OCI-LY3 (cell line): ENCODE results near the gene SEMA3C.

Source experiments
- H2AFZ ChIP-seq: fragments of 200-600, 300-600 bp; shearing (Covaris generic); 2 replicates; pipeline ENCODE4 v1.6.0; 2014; ENCODE audit warnings: antibody characterized with exemption, low read depth, low read length
- H3K27ac ChIP-seq: fragments of 200-600, 300-600 bp; sonication (generic); 2 replicates; pipeline ENCODE4 v1.5.1; 2014; ENCODE audit warnings: mild to moderate bottlenecking, low read length, moderate library complexity, mixed read lengths
- H3K27me3 ChIP-seq: fragments of 200-600, 300-600 bp; sonication (generic); 2 replicates; pipeline ENCODE4 v1.6.1; 2014; ENCODE audit warnings: low read depth, low read length, mixed read lengths
- H3K36me3 ChIP-seq: fragments of 200-600, 300-600 bp; sonication (generic); replicated peaks from 2 replicates; pipeline ENCODE3; 2014; ENCODE audit warnings: low read depth, low read length, mixed read lengths
- H3K4me1 ChIP-seq: fragments of 300-600, 200-600 bp; sonication (generic); 2 replicates; pipeline ENCODE4 v1.6.1; 2014; ENCODE audit warnings: low read length, mixed read lengths
- H3K4me2 ChIP-seq: fragments of 200-600, 300-600 bp; sonication (generic); 2 replicates; pipeline ENCODE4 v1.6.1; 2014; ENCODE audit warnings: low read length, mixed read lengths
- H3K4me3 ChIP-seq: fragments of 300-600, 200-600 bp; sonication (generic); 2 replicates; pipeline ENCODE4 v1.5.1; 2014; ENCODE audit warnings: antibody characterized with exemption, mild to moderate bottlenecking, low read length, moderate library complexity
- H3K79me2 ChIP-seq: fragments of 300-600, 200-600 bp; shearing (Covaris generic); 2 replicates; pipeline ENCODE4 v1.6.1; 2014; ENCODE audit warnings: mild to moderate bottlenecking, low read length, mixed read lengths
- H3K9ac ChIP-seq: fragments of 300-600, 200-600 bp; shearing (Covaris generic); 2 replicates; pipeline ENCODE4 v1.6.0; 2014; ENCODE audit warnings: mild to moderate bottlenecking, low read length, moderate library complexity
- H3K9me3 ChIP-seq: fragments of 200-600, 300-600 bp; shearing (Covaris generic); 2 replicates; pipeline ENCODE4 v1.6.1; 2014; ENCODE audit warnings: low read length, mixed read lengths; ENCODE audit not compliant: insufficient read depth
- H4K20me1 ChIP-seq: fragments of 200-600, 300-600 bp; sonication (generic); 2 replicates; pipeline ENCODE4 v1.6.1; 2016; ENCODE audit warnings: low read length, mixed read lengths; ENCODE audit not compliant: insufficient read depth
- CTCF ChIP-seq: fragments of 200-600, 300-600 bp; sonication (generic); IDR thresholded peaks from 2 replicates; pipeline ENCODE4 v1.5.1; 2014; ENCODE audit warnings: antibody characterized with exemption, low read length, low read depth
- EZH2phosphoT487 ChIP-seq: fragments of 200-600 bp; shearing (Covaris generic); IDR thresholded peaks from 2 replicates; pipeline ENCODE4 v1.6.1; 2018; ENCODE audit warnings: antibody characterized with exemption, mixed run types, low read depth

SEMA3C gene

DNA sequence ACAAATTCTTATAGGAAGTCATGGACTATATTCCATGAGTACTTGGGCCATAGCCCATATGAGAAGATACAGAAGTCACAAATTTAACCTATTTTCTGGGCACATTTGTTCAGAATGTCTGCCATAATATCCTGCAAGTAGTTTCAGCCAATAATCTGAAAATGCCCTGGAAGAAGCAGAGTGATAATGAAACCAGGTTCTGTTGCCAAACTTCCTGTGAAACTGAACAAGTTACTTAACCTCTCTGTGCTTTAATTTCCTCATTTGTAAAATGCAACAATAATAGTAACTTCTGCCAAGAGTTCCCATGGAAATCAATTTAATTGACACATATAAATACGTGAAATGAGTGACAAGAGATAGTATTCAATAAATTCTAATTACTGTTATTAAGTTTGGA lies 88.8 kb downstream of the SEMA3C start:
- Histone ChIP-seq H3K27ac (no peak overlapping the region), H3K9me3 (no peaks in the 10 kb centered on the region), H3K4me3 (no peak overlapping the region), H3K27me3 (no peaks in the 10 kb centered on the region), H3K4me2 (no peak overlapping the region), H4K20me1 (no peaks in the 10 kb centered on the region), H3K79me2 (no peaks in the 10 kb centered on the region), H3K9ac (no peak overlapping the region), H2AFZ (no peak overlapping the region), H3K36me3 (no peaks in the 10 kb centered on the region), H3K4me1 (peaks cover 11% of the 10 kb centered on the region)
- TF ChIP-seq CTCF (no peak), EZH2phosphoT487 (no peak)

- Histone ChIP-seq H2AFZ (no peak overlapping the region), H3K4me2 (no peak overlapping the region), H3K9ac (no peak overlapping the region), H3K4me3 (no peak overlapping the region), H3K36me3 (no peaks in the 10 kb centered on the region), H3K27me3 (no peaks in the 10 kb centered on the region), H3K79me2 (no peaks in the 10 kb centered on the region), H3K4me1 (peaks cover 11% of the 10 kb centered on the region), H3K27ac (no peak overlapping the region), H4K20me1 (no peaks in the 10 kb centered on the region), H3K9me3 (no peaks in the 10 kb centered on the region)
- TF ChIP-seq CTCF (no peak), EZH2phosphoT487 (no peak)
Measured at GRCh38 chr7:80829527-80829926, 89.3 kb downstream of the SEMA3C start.

DNA sequence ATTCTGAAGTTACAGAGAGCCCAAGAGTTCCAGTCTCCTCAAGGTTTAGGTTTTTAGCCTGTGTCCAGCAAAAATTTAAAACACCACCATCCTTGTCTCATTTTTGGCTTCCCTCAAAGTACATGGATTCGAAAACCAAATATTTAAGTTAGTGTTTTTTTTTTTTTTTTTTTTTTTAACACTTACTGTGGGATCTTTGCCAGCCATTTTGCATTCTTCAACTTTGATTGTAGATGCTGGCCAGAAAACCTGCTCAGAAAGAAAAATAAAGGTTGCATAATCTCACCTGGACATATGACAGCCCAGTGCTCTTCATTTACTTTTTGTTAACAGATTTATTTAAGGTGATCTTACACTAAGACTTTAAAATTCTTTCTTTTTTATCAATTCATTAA lies 91.6 kb downstream of the SEMA3C start:
- H3K9me3 ChIP-seq: no peaks in the 10 kb centered on the region
- no peaks in the 10 kb centered on the region for H3K27me3 ChIP-seq
- no peak overlapping the region for H2AFZ ChIP-seq
- H3K9ac ChIP-seq: no peak overlapping the region
- H3K79me2 ChIP-seq: no peaks in the 10 kb centered on the region
- TF ChIP-seq CTCF (no peak), EZH2phosphoT487 (no peak)
- peaks cover 11% of the 10 kb centered on the region for H3K4me1 ChIP-seq
- no peak overlapping the region for H3K4me2 ChIP-seq
- H3K36me3 ChIP-seq: no peaks in the 10 kb centered on the region
- H3K4me3 ChIP-seq: no peak overlapping the region
- H4K20me1 ChIP-seq: no peaks in the 10 kb centered on the region
- H3K27ac ChIP-seq: no peak overlapping the region

DNA sequence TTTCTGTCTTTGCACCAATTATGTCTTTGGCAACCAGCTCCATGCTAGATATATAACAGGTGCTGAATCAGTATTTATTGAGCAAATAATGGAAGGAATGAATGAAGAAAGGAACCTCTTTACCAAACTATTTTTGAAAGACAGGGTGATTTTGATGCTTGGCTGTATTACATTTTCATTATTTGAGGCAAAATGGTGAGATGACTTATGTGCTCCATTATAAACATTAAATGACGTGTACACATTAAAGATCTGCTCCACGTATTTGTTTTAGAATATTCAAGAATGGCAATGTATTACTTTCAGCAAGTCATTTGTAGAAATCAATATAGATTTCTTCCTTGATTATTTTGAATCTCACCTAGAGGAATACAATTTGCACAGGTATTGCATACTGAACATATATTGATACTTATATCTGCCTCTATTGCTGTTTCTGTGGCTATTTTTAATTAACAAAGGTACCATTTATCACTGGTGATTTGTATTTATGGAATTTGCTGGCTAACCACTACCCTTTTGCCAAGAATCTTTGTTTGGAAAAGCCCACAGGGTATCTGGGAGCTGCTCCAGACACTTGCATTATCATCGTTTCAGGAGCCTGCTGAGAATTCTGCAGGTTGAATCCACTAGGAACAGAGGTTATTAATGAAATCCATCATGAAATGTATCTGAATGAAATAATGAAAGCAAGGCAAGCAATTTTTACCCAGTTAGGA lies 92.2 kb downstream of the SEMA3C start:
- no peaks in the 10 kb centered on the region for H3K9me3 ChIP-seq
- no peak overlapping the region for H3K9ac ChIP-seq
- no peaks in the 10 kb centered on the region for H3K27me3 ChIP-seq
- H2AFZ ChIP-seq: no peak overlapping the region
- no peaks in the 10 kb centered on the region for H4K20me1 ChIP-seq
- no peaks in the 10 kb centered on the region for H3K79me2 ChIP-seq
- peaks cover 11% of the 10 kb centered on the region for H3K4me1 ChIP-seq
- H3K4me3 ChIP-seq: no peak overlapping the region
- no peak overlapping the region for H3K27ac ChIP-seq
- H3K36me3 ChIP-seq: no peaks in the 10 kb centered on the region
- no peak for TF ChIP-seq CTCF
- no peak for TF ChIP-seq EZH2phosphoT487
- H3K4me2 ChIP-seq: no peak overlapping the region
